Vagina (tissue), 2 donors: ENCODE data around the gene ERCC8.

Experiments
- CTCF ChIP-seq, 3 experiments: fragments of 450-650 bp in 2 of 3; fragments of 200-600 bp in 1 of 3; sonication (generic) in 1 of 3; IDR thresholded peaks; one replicate each; pipeline ENCODE4 v1.5.1; 2017 to 2019; ENCODE audit warnings: antibody characterized with exemption in 3 of 3, mild to moderate bottlenecking in 2 of 3, moderate library complexity in 2 of 3
- POLR2A ChIP-seq, 2 donors: fragments of 450-650 bp; IDR thresholded peaks; one replicate each; pipeline ENCODE4 v1.6.1; 2017; ENCODE audit warnings: antibody characterized with exemption in 2 of 2, mild to moderate bottlenecking in 2 of 2, moderate library complexity in 2 of 2
- POLR2AphosphoS5 ChIP-seq, 2 donors: sonication (generic); formaldehyde crosslinking; IDR thresholded peaks; one replicate each; pipeline ENCODE4 v1.9.0; 2017; ENCODE audit warnings: antibody characterized with exemption in 2 of 2, mild to moderate bottlenecking in 2 of 2, low read depth in 1 of 2; ENCODE audit not compliant: insufficient read depth in 1 of 2

- no peak for TF ChIP-seq CTCF (IDR thresholded peaks at IDR 0.05)
- no peak for TF ChIP-seq POLR2A (IDR thresholded peaks at IDR 0.05)
- no peak for TF ChIP-seq POLR2AphosphoS5 (IDR thresholded peaks at IDR 0.05; ENCODE audit: insufficient read depth in 1 of 2, low read depth in 1 of 2)
Measured at GRCh38 chr5:60842871-60843385, 101.9 kb downstream of the ERCC8 start.
